GM21619 (cell line): ENCODE measurements around the gene DEPDC1B.
"Not testable (repeated sequence)": the region's sequence is repeated elsewhere in the genome, so short reads cannot be mapped to it uniquely, and the experiment has no call there.

Experiments used
- ATAC-seq: cut with Tn5 transposase; IDR thresholded peaks from one replicate; pipeline ENCODE4 v1.9.1; 2021; ENCODE audit not compliant: unreplicated experiment

The DEPDC1B gene

DNA sequence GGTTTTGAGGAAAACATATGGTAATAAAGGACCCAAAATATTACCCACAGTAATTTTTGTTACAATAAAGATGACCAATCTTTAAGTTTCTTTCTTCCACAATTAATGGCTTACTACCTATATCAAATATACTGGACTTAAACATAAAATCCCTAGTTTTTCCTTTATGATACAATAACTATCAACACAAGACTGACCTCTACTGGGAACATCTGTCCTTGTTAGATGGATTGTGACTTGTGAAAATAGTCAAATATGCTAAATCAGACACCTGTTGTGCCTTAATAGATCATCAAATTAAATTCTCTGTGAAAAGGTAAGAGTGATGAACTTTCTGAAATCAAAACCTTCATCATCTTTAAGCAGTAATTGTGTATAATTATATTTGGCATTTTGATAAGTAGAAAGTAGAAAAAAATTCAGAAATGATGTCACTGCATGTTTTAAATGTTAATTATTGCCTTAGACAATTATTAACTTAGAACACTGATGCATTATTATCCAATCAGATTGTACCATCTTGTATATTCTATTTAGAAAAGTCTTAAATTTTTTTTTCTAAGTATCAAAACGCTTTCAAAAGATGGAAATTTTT lies 113.6 kb downstream of the DEPDC1B start:
- ATAC-seq, result no peak

GRCh38 chr5:60585618-60586017 lies 114.3 kb downstream of the DEPDC1B start:
- ATAC-seq, result no peak

- no peak for ATAC-seq
Measured at GRCh38 chr5:60584304-60584703, 115.7 kb downstream of the DEPDC1B start.

- ATAC-seq, result no peak
Measured at GRCh38 chr5:60583616-60584015, 116.3 kb downstream of the DEPDC1B start.

DNA sequence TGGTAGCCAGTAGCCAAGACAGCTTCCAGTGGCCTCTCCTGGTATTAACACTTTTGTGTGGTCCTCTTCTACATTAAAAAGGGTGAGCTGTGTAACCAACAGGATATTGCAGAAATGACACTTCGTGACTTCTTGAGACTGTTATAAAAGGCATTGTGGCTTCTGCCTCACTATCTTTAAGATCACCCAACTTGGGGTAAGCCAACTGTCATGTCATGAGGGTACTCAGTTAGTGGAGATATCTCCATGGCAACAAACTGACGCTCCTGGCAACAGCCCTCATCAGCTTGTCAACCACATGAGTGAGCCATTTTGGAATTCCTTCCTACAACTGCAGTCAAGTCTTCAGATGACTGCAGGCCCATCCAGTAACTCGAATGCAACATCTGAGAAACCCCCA lies 121.7 kb downstream of the DEPDC1B start:
- ATAC-seq, result no peak

DNA sequence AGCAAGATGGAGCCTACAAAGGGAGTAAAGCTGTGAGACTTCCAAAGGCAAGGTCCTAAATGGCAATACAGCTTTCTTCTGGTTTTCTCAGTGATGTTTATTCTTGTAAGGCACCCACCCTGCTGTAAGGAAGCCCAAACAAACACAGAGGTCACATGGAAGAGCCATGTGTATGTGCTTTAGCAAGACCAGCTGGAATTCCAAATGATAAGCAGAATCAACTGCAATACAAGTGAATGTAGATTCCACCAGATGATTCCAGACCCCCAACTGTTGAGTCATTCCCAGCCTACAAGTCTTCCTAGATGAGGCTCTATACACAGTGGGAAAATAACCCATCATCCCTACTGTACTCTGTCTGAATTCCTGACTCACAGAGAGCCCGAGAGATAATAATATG lies 122.8 kb downstream of the DEPDC1B start:
- no peak for ATAC-seq

- ATAC-seq, result no peak
Measured at GRCh38 chr5:60576425-60576824, 123.5 kb downstream of the DEPDC1B start.

DNA sequence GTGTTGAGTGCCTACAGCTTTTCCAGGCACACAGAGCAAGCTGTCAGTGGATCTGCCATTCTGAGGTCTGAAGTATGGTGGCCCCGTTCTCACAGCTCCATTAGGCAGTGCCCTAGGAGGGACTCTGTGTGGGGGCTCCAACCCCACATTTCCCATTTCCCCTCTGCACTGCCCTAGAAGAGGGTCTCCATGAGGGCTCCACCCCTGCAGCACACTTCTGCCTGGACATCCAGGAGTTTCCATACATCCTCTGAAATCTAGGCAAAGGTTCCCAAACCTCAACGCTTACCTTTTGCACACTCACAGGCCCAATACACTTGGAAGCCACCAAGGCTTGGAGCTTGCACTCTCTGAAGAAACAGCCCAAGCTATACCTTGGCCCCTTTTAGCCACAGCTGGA lies 131.3 kb downstream of the DEPDC1B start:
- ATAC-seq, result no peak

DNA sequence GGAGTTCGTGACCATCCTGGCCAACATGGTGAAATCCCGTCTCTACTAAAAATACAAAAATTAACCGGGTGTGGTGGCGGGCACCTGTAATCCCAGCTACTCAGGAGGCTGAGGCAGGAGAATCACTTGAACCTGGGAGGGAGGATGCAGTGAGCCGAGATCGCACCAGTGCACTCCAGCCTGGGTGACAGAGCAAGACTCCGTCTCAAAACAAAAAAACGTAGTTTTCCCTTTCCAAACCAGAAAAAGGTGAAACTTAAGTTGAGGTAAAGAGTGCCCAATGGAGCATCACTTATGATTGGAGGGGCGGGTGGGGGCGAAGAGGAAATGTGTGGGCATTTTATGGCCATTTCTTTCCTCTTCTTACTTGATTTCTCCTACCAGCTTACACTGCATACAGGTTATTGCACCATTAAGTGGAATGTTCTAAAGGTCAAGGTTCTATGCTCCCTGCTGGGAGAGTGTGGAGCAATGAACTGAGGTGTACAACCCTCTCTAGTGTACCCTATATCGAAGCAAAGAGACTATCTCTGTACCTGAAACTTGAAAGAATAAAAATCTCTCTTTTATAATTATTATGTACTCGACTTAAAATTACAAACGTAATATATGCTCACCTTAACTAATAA lies 136.2 kb downstream of the DEPDC1B start:
- ATAC-seq, result no peak

DNA sequence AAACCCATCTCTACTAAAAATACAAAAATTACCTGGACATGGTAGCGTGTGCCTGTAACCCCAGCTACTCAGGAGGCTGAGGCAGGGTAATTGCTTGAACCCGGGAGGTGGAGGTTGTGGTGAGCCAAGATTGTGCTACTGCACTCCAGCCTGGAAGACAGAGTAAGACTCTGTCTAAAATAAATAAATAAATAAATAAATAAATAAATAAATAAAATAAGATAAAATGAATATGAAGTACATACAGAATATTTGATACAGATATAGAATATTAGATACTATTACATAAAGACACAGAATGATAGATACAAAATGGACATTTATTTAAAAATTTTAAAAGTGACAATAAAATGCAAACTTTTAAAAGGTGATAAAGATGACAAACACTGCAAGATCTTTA lies 146.7 kb downstream of the DEPDC1B start:
- ATAC-seq, result not testable (repeated sequence)

- no peak for ATAC-seq
Measured at GRCh38 chr5:60551829-60552228, 148.1 kb downstream of the DEPDC1B start.

GRCh38 chr5:60551250-60551649 lies 148.7 kb downstream of the DEPDC1B start:
- ATAC-seq, result no peak

DNA sequence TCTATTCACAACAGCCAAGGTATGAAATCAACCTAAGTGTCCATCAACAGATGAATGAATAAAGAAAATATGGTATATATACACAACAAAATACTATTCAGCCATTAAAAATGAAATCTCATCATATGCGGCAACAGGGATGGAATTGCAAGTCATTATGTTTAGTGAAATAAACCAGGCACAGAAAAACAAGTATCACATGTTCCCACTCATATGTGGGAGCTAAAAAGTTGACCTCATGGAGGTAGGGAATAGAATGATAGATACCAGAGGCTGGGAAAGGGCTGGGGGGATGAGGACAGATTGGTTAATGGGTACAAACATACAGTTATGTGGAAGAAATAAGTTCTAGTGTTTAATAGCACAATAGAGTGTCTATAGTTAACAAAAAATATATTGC lies 149.7 kb downstream of the DEPDC1B start:
- no peak for ATAC-seq

DNA sequence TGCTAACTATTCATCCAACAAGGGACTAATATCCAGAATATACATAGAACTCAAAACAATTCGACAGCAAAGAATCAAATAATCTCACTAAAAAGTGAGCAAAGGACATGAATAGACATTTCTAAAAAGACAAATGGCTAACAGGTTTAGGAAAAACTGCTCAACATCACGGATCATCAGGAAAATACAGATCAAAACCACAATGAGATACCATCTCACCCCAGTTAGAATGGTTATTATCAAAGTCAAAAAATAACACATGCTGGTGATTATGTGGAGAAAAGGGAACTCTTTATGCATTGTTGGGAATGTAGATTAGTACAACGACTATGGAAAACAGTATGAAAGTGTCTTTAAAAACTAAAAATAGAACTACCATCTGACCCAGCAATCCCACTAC lies 150.1 kb downstream of the DEPDC1B start:
- no peak for ATAC-seq
